HG02840 (cell line): Measurements from ENCODE around the gene GRHPR.
"Not testable (repeated sequence)": the region's sequence is repeated elsewhere in the genome, so short reads cannot be mapped to it uniquely, and the experiment has no call there.

Source experiments
- ATAC-seq: cut with Tn5 transposase; IDR thresholded peaks from one replicate; pipeline ENCODE4 v1.9.1; 2021; ENCODE audit warnings: mild to moderate bottlenecking, moderate library complexity, moderate number of reproducible peaks; ENCODE audit not compliant: unreplicated experiment, low FRiP score

GRHPR gene

DNA sequence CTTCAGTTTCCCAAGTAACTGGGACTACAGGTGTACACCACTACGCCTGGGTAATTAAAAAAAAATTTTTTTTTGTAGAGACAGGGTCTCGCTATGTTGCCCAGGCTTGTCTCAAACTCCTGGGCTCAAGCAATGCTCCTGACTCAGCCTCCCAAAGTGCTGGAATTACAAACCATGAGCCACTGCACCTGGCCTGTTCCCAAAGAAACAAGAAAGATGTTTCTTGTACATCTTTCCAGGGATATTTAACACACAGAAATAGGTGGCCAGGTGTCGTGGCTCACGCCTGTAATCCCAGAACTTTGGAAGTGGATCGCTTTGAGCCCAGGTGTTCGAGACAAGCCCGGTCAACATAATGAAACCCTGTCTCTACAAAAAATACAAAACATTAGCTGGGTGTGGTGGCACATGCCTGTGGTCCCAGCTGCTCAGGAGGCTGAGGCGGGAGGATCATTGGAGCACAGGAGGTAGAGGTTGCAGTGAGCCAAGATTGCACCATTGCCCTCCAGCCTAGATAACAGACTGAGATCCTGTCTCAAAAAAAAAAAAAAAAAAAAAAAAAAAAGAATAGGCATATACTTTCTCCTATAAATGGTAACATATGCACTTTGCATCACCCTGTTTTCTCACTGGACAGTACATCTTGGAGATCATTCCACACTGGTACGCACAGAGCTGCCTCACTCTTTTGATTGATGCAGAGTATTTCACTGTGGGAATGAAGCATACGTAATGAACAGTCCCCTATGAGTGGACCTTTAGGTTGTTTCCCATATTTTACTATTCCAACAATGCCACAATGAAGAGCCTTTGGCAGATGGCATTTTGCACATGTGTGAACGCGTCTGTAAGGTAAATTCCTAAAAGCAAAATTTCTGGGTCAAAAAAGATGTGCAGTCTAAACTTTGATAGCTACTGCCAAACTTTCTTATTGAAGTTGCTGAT lies 2.0 kb upstream of the GRHPR start:
- ATAC-seq, result no peak

DNA sequence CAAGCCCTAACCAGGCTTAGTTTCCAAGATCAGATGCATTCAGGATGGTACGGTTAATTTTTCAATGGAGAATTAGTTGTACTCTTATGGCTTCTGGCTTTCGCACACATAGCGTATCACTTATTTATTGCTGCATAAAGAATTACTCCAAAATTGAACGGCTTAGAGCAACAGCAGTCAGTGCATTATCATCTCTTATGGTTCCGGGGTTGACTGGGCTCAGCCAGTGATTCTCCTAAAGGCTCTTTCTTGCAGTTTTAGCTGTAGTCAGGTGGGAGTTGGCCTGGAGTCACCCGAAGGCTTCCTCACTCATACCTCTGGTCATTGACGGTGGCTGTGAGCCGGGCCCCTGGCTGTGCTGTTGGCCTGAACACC lies 595 bp upstream of the GRHPR start:
- ATAC-seq, result no peak

DNA sequence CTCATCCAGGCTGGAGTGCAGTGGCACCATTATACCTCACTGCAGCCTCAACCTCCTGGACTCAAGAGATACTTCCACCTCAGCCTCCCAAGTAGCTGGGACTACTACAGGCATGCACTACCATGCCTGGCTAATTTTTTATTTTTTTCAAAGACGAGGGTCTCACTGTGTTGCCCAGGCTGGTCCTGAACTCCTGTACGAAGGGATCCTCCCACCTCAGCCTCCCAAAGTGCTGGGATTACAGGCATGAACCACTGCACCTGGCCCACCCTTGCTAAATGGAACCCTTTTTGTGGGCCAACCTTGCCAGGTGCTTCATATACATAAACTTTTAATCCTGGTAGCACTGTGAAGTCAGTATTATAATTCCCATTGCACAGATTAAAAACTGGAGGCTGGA lies 1.0 kb downstream of the GRHPR start:
- no peak for ATAC-seq

DNA sequence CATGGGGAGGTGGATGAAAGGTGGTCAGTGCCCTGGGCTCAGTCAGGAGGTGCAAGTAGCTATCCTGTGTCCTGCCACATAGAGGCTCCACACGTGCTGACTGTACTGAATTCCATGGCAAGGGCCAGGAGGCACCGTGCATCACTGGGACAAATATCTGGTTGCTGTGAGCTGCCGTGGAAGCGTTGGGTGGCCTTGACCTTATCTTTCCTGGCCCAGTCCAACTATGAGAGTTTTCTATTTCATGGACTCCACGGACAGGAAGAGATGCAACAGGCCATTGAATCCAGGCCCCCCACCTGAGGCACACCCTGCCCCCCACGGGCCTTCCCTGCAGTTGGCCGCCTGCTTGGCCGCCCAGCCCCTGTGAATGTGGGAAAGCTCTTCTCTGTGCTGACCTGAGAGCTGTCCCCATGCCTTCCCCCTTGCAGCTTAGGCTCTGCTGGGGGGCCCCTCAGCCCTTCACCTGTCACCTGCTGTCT lies 1.7 kb downstream of the GRHPR start:
- no peak for ATAC-seq

DNA sequence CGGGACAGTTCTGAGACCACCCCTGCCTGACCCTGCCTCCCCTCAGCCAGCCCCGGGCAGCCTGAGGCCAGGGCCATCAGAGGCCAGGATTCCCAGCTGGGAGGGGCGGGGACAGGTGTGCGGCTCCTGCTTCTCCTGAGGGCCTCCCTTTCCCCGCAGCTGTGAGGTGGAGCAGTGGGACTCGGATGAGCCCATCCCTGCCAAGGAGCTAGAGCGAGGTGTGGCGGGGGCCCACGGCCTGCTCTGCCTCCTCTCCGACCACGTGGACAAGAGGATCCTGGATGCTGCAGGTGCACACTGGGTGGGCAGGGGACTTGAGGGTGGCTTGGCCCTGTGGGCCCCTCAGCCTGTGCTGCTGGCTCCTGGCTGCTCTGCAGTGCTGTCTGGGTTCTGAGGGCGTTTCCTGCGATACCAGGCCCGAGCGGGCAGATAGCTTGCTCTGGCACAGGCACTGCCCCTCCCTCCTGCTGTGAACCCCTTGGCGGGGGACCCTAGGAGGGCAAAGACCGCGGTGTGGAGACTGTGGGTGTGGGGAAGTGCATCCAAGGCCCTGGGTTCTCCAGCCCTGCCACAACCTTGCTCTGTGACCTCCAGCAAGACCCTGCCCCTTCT lies 2.3 kb downstream of the GRHPR start:
- no peak for ATAC-seq

DNA sequence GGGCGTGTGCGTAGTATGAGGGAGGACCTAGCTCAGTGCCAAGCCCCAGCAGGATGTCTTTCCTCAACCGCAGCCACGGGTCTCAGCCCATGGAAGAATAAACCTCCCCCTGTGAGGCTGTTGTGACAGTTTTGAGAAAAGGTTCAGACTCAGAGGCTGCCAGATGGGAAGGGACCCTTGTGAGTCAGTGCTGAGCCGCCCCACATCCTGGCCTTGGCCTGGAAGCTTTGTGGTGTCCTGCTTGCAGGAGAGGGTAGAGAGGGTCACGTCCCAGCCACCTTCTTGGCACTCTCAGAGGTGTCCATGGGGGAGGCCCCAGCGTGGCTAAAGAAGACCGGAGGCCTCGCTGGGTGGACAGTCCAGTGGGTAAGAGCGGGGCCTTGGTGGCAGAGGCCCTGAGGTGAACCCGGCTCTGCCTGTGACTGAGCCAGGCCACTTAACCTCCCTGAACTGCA lies 2.8 kb downstream of the GRHPR start:
- no peak for ATAC-seq

DNA sequence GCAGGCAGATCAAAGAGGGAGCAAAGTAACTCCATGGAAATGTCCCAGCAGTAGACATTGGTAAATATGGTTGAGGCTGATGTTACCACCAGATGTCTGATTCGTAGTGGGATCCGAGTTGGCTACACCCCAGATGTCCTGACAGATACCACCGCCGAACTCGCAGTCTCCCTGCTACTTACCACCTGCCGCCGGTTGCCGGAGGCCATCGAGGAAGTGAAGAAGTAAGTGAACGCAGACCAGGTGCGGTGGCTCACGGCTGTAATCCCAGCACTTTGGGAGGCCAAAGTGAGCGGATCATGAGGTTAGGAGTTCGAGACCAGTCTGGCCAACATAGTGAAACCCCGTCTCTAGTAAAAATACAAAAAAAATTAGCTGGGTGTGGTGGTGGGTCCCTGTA lies 3.9 kb downstream of the GRHPR start:
- not testable (repeated sequence) for ATAC-seq

DNA sequence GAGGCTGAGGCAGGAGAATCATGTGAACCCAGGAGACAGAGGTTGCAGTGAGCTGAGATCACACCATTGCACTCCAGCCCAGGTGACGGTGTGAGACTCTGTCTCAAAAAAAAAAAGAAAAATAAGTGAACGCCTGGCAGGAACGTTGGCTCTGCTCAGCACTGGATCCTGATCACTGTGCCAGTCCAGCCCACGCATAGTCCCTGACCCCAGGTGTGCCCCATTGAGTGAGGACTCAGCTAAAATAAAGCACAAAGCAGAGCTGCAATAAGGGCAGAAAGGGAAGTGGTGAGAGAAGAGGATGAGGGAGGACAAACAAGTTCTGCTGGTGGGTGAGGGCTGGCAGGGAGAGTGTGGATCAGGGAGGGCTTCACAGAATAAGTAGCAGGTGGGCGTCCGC lies 4.3 kb downstream of the GRHPR start:
- no peak for ATAC-seq

DNA sequence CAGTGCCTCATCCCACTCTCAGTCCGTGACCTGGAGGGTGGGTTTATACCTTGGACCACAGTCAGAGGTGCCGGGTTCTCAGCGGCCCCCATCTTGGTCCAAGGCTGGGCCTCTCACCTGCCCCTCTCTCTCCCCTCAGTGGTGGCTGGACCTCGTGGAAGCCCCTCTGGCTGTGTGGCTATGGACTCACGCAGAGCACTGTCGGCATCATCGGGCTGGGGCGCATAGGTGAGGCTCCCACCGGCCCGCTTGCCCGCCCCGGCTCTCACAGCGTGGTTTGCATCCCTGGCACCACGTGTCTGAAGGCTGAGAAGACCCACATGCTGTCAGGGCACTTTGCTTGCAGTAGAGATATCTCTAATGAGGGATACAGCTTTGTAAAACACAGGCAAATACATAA lies 5.8 kb downstream of the GRHPR start:
- ATAC-seq, result no peak

DNA sequence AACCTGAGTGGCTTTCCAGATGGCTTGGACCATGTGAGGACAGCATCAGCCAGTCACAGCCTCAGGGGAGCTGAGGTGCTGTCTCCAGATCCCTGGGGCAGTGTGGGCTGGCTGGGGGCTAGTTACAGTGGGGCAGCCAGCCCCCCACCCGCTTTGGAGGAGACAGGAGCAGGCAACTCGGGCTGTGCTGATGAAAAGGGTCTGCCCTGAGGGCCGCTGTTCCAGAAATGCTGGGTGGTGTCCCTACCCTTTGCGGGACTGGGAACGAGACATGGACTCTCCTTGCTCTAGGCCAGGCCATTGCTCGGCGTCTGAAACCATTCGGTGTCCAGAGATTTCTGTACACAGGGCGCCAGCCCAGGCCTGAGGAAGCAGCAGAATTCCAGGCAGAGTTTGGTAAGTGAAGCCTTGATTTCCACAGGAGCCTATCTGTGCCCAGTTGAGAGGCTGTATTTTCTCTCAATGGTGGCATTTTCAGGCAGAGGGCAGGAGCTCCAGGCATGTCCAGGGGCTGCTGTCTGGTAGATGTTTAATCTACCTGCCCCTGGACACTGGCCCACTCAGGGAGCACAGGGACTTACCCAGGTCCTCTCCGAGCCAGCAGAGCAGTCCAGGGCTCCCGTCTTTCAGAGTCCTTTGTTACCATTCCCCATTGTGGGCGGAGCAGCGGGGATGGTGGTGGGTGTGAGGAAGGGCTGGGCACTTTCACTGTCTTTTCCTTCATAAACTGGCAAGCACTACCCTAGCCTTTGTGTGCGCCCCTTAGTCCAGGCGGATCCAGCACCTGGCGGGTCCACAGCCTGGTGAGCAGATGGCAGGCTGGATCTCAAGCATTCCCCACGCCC lies 7.2 kb downstream of the GRHPR start:
- ATAC-seq, result no peak

DNA sequence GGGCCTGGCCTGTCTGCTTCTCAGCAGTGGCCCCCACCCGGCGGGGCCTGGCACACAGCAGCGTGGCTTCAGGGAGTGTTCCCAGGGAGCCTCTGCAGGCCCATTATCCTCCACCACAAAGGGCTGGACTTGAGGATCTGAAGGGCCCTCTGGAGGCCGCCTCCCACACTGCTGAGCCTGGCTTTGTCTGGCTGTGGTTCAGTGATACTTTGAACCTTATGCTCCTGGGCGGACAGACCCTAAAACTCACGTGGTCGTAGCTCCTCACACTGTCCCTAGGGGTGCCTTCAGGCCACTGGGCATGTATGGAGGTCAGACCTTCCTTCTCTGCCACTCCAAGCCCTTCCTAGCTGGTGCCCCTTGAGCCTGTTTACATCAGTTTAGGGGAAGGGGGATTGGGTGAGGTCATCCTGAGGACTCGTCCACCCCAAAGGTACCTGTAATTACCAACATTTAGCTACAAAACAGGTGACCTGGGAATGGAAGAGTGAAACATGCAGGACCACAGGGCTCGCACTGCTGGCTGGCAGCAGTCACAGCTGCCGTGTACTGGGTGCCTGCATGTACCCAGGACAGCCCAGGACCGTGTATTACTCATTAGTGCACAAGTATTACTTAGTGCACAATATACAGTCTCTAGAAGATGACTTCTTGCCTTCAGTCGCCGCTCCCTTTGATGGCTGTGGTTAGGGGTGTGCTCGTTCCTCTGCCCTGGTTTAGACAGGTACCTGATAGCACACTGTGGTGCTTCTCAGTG lies 8.5 kb downstream of the GRHPR start:
- ATAC-seq, result no peak

DNA sequence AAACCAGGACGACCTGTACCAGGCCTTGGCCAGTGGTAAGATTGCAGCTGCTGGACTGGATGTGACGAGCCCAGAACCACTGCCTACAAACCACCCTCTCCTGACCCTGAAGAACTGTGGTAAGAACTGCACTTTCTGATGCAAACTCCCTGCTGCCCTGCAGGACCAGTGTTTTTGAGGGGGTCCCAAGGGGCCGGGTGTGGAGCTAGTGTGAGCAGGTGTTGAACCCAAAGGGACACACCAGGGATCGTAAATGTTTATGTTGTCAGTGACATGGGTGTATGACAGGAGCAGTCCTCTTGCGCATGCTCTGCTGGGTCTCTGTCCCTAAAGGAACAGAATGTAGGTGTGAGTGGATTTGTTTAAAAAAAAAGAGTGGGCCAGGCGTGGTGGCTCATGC lies 9.5 kb downstream of the GRHPR start:
- no peak for ATAC-seq

DNA sequence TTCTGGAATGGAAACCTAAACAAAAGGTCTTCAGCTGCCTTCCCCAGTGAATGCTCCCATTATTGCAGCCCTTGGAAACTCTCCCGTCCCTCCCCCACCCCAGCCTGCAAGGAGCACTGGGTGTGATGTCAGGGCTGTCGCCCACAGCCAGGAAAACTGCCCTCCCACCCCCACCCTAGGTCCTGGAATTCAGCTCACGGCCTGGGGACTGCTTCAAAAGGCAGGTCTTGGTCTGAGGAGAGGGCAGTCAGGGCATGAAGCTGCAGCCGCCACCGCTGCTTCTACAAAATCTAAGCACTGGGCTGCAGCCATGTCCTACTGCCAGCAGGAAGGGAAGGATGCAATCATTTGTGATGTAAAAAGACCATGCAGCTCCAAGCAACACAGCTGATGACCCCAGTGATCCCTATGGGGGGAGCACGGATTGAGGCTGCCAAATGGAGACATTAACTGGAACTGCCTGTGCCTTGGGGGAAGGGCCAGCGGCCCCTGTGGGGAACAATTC lies 11.4 kb downstream of the GRHPR start:
- no peak for ATAC-seq

DNA sequence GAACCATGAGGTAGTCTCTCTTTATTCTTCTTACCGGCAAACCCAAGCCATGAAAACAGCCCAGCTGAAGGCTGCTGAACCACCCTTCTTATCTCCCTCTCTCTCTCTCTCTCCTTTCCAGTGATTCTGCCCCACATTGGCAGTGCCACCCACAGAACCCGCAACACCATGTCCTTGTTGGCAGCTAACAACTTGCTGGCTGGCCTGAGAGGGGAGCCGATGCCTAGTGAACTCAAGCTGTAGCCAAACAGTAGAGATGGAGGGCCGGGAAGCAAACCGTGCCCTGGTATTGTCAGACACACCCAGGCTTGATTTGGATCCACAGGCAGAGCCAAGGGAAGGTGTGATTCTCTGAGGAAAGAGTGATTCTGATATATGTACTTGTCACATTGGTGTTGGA lies 14.0 kb downstream of the GRHPR start:
- no peak for ATAC-seq

DNA sequence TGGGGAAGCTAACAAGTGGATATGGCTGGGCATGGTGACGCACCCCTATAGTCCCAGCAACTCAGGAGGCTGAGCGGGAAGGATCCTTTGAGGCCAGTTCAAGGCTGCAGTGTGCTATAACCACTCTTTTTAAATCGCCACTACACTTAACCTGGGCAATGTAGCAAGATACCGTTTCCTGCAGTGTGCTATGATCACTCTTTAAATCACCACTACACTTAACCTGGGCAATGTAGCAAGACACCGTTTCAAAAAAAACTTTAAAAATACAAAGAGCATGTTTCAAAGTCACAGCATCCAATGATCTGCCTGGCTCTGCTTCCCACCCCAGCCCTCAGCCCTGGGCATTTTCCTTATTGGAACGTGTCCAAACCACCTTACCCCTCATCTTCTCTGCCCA lies 14.5 kb downstream of the GRHPR start:
- no peak for ATAC-seq

DNA sequence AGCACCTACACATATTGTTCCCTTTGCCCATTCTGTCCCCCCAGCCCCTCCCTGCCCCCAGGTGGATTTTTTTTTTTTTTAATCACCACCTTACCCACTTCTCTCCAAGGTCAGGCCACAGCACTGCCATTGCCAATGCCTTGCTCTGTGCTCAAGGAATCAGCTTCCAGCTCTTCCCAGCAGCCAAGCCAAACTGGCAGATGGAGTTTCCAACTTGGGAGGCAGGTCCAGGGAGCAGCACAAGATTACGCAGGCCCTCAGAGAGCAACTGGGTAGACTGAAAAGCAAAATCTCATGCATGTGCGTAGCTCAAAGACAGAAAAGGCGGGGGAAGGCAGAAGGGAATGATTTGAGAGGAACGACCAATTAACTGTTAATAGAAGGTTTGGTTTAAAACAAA lies 15.1 kb downstream of the GRHPR start:
- no peak for ATAC-seq

DNA sequence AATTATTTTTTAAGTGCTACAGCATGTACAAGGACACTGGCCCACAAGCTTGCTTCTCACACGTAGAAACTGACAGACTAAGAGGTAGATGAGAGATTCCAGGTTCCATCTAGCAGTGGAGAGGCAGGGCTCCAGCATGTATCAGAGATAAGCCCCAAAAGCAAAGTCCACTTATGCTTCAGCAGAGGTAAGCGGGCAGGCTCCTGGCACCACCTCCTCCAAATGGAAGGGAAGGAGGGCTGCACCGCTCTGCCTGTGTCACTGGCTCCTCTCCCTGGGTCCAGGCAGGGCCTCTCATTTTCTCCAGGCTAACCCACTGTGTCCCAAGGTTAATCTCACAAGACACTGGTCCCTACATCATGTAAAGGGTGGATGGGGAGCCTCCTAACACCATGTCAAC lies 15.9 kb downstream of the GRHPR start:
- no peak for ATAC-seq

DNA sequence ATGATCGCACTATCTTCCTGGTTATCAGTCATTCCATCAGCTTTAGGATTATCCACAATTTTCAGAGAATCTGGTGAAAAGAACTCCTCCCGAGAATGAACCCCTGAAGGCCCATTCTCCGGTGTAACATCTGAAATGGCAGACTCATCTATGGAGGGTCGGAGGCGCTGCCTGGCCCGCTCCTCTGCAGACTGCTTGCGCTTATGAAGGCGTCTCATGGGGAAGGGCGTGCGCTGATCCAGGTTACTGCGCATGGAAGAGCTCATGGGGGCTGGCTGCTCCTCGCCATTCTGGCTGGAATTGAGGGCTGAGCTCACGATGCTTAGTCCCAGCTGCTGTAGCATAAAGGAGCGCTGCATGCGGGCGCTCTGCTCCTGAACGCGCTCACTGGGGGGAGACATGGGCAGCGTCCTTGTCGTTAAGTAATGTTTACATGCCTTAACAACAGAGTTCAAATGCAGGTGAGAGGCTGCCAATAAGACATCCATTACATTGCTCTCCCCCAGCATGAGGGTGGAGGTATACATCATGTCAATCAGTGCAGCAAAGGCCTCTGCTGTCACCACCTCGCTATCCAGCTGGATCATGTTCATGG lies 19.4 kb downstream of the GRHPR start:
- no peak for ATAC-seq

DNA sequence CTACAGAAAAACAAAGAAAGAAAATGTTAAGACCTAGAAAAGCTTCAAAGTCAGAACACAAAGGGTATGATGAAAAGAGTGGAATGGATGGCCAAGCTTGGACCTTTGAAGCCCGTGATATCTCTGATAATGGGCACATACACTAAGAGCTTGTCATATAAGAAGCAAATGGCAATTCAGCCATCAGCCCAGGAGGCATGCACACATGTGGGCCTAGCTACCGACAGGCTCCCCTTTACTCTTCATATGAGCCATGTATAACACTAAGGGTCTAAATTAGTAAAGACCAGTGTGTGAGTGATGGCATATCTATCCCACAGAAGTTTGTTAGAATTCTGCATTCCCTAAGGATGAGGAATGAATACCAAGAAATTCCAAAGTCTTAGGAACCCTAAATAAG lies 20.1 kb downstream of the GRHPR start:
- no peak for ATAC-seq

DNA sequence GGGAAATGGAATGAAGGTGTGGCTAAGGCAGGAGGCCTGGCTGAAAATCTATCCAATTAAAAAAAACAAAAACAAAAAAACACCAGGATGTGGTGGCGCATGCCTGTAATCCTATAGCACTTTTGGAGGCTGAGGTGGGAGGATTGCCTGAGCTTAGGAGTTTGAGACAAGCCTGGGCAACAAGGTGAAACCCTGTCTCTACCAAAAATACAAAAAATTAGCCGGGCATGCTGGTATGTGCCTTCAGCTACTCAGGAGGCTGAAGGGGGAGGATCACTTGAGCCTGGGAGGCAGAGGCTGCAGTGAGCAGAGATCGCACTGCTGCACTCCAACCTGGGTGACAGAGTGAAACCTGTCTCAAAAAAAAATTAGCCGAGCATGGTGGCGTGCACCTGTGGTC lies 21.1 kb downstream of the GRHPR start:
- no peak for ATAC-seq
